OCI-LY7 (cell line): Measurements from ENCODE around the gene TOB2.
"Not testable (repeated sequence)": the region's sequence is repeated elsewhere in the genome, so short reads cannot be mapped to it uniquely, and the experiment has no call there.

Experiments used
- EZH2phosphoT487 ChIP-seq: fragments of 200-600 bp; sonication (generic); IDR thresholded peaks from 2 replicates; pipeline ENCODE4 v1.6.1; 2018; ENCODE audit warnings: low read depth, borderline replicate concordance, mild to moderate bottlenecking, mixed run types, antibody characterized with exemption, low read length, moderate library complexity, mixed read lengths
- TF ChIP-seq, protein P1 (sequence below): fragments of 200-600 bp; sonication (generic); conservative IDR thresholded peaks from 2 replicates; pipeline ENCODE4 v1.5.1; 2014; ENCODE audit warnings: mild to moderate bottlenecking, antibody characterized with exemption, low read length, moderate library complexity, mixed read lengths

- TF ChIP-seq, protein P1, sequence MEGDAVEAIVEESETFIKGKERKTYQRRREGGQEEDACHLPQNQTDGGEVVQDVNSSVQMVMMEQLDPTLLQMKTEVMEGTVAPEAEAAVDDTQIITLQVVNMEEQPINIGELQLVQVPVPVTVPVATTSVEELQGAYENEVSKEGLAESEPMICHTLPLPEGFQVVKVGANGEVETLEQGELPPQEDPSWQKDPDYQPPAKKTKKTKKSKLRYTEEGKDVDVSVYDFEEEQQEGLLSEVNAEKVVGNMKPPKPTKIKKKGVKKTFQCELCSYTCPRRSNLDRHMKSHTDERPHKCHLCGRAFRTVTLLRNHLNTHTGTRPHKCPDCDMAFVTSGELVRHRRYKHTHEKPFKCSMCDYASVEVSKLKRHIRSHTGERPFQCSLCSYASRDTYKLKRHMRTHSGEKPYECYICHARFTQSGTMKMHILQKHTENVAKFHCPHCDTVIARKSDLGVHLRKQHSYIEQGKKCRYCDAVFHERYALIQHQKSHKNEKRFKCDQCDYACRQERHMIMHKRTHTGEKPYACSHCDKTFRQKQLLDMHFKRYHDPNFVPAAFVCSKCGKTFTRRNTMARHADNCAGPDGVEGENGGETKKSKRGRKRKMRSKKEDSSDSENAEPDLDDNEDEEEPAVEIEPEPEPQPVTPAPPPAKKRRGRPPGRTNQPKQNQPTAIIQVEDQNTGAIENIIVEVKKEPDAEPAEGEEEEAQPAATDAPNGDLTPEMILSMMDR: not testable (repeated sequence)
- not testable (repeated sequence) for TF ChIP-seq EZH2phosphoT487
These were observed 43.8 kb downstream of the TOB2 start for GRCh38 chr22:41402851-41403250.
